ENCODE data around the gene CLDND2.

CLDND2 gene

DNA sequence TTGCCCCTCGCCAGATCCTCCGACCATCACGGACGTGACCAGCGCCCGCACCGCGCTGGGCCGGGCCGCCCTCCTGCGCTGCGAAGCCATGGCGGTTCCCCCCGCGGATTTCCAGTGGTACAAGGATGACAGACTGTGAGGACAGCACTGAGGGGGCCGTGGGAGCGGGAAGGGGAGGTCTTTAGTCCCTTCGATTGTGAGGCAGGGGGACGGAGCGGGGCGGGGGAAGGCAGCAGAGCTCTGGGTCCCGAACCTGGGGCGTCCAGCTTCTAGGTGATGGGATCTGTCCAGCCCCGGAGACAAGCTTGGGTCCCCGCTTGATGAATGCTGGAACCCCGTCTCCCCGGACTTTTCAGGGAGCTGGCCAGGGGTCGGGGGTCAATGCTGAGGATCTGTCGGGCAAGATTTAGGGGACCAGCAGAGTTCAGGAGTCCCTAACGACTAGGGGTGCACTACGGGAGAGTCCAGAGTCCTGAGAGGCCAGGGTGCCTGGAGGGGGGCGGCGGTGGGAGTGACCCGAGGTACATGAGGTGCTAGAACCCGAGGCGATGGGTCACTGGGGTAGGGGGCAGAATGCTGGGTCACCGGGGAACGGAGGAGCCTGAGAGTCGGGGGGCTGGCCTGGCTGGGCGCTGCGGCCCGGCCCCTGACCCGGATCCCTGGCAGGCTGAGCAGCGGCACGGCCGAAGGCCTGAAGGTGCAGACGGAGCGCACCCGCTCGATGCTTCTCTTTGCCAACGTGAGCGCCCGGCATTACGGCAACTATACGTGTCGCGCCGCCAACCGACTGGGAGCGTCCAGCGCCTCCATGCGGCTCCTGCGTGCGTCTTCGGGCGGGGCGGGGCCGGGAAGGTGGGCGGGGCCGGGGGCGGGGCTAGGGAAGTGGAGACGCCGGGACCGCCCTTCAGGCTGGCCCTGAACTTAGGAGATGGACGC, 41.5 kb downstream of the CLDND2 start:
- DNase-seq = no peak

DNA sequence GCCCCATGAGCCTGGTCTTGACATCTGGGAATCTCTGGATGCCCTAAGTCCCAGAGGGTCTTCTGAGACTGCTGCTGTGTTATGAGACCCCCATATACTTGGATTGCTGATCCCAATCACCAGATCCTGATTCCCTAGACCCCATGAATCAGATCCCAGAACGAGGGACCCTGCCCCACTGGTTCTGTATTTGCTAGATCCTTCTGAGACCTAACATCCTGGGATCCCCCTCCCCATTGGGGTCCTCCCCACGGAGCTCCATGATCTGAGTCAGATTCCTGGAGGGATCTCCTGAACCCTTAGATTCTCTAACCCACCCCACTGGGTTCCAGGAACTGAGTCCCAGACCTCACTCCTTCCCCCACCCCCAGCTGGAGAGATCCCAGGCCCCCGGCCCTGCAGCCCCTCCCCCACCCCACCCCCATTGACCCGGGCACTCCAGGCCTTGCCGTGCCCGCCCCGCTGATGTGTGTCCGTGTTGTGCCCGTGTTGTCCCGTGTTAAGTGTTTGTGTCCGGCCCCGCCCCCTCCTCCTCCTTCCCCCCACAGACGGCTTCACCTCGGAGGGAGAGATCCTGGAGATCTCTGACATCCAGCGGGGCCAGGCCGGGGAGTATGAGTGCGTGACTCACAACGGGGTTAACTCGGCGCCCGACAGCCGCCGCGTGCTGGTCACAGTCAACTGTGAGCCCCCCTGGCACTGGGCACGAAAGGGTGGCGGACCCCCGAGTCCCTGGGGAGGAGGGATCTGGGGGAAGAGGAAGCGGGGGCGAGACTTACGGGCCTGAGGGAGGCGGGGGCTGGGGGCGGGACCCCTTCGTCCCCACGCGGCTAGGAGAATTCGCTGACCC, 42.4 kb downstream of the CLDND2 start:
- DNase-seq = no peak

DNA sequence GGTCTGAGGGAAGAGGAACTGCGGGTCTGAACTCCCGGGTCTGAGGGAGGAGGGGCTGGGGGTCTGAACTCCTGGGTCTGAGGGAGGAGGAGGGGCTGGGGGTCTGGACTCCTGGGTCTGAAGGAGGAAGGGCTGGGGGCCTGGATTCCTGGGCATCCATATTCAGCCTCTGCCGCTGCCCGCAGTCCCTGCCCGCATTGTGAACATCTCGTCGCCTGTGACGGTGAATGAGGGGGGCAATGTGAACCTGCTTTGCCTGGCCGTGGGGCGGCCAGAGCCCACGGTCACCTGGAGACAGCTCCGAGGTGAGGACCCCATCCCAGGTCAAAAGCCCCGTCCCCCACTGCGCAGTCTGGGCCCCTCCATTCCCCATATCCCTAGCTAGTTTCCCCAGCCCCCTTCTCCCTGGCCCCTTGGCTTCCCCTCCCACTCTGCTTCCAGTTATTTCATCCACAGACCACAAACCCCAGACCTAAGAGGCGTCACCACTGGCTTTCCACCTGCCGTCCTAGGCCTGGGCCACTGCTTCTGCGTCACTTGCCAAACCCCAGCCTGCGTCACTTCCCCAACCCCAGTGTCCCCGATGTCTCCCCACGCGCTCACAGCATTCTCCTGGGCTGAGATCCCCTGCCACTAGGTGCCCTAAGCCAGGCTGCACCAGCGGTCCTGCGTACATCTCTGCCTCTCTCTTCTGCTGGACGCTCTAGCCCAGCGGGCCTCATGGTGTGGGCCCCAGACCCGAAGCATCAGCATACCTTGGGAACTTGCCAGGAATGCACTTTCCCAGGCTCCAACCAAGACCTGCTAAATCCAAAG, 43.4 kb downstream of the CLDND2 start:
- no peak for DNase-seq

DNA sequence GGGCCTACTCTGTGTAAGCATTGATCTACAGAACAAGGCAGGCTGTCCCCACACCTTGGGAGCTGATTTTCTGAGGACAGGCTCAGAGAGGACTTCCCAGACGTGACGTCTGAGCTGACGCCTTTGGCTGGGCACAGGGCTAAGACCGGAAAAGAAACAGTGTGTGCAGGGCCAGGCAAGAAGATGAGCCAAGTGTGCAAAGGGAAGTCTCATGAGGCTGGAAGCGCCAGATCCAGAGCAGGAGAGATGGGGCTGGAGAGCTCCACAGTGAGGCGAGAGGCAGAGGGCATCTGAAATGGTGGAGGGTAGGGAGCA, 44.7 kb downstream of the CLDND2 start:
- DNase-seq = no peak

DNA sequence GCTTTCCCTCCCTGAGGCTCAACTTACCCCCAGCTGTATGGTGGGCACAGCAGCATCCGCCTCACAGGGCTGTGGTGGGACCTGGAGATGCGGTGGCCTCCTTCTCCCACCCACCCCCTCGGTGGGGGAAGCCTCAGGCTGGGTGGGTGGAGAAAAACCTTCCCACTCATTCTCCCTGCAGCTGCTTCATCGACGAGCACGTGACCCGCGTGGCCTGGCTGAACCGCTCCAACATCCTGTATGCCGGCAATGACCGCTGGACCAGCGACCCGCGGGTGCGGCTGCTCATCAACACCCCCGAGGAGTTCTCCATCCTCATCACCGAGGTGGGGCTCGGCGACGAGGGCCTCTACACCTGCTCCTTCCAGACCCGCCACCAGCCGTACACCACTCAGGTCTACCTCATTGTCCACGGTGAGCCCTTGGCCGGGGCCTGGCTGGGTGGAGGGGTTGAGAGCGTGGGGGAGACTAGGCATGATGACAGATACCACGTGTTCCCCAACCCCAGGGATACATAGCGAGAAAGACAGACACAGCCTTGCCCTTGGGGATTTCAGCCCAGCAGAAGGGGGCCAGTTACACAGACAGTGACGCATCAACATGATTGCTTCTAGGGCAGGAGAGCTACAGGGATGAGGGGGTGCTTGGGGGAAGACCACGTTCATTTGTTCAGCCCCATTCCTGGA, 45.2 kb downstream of the CLDND2 start:
- DNase-seq = no peak

DNA sequence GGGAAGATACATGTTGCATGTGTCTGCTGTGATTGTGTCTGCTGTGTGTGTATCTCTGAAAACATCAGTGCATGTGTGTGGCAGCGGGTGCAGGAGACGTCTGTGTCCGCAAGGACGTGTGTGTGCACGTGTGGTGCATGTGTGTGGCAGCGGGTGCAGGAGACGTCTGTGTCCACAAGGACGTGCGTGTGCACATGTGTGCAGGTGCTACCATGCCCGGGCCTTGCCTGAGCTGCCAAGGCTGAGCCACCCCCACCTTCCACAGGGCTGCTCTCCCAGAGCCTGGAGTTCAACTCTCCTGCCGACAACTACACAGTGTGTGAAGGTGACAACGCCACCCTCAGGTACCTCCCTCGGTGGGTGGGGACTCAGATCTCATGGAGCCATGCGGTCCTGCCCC, 47.0 kb downstream of the CLDND2 start:
- no peak for DNase-seq

DNA sequence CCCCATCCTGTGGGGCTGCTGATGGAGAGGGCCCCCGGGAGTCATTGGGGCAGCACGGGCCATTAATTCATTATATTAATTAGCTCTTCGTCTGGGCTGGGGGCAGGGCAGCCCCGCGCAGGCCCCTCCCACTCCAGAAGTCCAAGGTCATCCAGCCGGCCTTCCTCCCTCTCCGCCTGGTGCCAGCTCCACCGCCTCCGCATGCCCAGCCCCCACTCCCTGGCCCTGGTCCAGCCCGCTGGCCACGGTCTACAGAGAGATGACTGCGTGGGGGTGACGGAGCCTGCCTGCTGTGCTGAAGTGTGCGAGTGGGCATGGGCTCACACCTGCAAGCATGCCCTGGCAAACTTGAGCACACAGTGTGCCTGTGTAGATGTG, 48.5 kb downstream of the CLDND2 start:
- no peak for DNase-seq

DNA sequence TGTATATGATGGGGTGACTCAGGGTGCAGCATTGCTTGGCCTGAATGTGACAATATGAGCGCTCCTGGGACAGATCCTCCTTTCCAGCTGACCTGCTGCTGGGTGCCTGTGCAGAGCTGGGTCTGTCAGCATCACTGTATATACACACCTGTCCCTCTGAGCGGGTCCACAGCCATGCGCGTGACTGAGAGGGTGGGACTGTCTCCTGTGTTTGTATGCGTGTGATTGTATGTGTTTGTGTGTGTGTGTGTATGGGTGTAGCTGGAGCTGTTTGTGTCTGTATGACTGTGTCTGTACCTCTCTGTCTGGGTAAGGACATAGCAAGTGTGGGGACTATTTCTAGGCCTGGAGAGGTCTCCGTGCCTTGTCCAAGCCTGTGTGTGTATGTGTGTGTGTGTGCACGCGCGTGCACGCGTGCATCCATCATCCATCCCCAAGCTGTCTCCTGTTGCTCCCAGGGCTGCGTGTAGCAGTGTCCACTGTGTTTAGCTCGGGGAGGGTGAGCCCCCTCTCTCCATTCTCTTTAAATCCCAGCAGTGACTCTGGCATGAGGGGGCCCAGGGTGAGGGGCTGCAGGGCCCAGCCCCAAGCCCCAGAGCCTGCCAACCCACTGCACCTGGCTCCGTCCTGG, 49.0 kb downstream of the CLDND2 start:
- DNase-seq = no peak

DNA sequence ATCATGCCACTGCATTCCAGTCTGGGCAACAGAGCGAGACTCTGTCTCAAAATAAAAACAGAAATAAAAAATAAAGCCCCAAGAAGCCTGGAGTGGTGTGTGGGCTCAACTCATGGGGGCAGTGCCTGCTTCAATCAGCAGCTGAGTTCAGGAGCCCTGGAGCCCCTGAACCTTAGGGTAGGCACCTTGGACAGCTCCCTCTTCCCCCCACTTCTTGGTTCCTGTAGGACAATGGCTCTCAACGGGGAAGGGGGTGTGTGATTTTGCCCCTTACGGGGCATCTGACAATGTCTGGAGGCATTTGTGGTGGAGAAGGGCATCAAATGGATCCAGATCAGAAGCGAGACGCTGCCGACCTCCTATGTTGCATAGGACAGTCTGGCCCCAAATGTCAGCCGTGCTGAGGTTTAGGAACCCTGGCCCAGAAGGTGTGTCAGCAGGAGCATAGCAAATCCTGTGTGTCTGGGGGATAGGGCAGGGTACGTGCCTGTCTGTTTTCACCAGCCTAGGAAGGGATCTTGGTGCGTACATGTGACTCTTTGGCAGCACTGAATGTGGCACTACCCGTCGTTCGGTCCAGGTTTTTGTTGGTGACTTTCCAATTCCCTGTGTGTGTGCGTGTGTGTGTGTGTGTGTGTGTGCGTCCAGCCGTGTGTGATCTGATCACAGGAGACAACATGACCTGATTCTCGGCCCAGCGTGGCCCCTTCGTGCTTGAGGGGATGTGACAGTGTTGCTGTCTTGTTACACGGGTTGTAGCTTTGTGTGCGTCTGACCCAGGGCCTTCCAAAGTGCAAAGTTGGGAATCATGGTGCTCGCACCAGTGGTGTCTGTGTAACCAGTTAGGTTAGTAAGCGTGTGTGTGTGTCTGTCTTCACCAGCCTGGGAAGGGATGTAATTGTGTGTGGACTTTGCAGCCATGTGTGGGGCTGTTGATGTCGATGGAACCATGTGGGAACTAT, 49.8 kb downstream of the CLDND2 start:
- DNase-seq = no peak

DNA sequence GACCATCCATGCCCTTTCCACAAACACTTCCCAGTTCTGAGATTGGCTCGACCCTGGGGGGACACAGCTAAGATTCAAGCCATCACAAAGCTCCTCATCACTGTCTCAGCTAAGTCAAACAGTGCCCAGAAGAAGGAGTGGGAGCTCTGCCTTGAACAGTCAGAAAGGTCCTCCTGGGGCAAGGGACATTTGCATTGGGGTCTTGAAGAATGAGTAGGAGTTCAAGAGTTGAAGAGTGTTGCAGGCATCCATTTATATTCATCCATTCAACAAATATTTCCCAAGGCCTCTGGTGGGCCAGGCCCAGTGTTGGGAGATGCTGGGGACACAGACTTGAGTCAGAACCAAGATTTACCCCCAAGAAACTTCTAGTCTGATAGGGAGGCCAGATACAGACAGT, 50.8 kb downstream of the CLDND2 start:
- no peak for DNase-seq

DNA sequence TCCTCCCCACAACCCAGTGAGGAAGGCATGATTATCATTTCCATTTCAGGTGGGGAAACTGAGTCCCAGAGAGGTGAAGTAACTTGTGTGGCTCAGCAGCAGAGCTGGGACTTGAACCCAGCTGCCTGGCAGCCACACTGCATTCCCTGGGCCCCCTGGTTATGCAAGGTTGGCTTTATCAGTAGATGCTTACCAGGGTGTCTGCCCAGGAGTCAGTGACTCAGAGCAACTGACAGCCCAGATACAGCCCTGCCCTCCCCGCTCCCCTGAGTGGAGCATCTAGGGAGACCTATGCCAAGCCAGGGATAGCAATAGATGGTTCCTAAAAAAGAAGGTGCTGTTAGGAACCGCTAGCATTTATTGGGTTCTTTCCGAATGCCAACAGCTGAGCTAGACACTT, 51.4 kb downstream of the CLDND2 start:
- DNase-seq = no peak
